H1 (cell line): ENCODE measurements around the gene KRT12. TPM values are rescaled to one million over a fixed set of nuclear protein-coding genes. Genes with fewer than 3 reads are reported as not detected.

ENCODE experiments used
- CBX5 ChIP-seq: fragments of 300-800, 300-1000 bp; sonication (generic); IDR thresholded peaks from 2 replicates; pipeline ENCODE4 v1.7.1; 2016; ENCODE audit warnings: antibody characterized with exemption, low read length, low read depth
- EGR1 ChIP-seq: IDR thresholded peaks from 2 replicates; pipeline ENCODE4 v1.6.1; 2011; ENCODE audit warnings: low read depth, low read length, borderline replicate concordance
- GABPA ChIP-seq: IDR thresholded peaks from 2 replicates; pipeline ENCODE4 v1.6.1; 2011; ENCODE audit warnings: mild to moderate bottlenecking, low read length, moderate library complexity, borderline replicate concordance; ENCODE audit not compliant: insufficient read depth
- HDAC6 ChIP-seq: IDR thresholded peaks from one replicate; pipeline ENCODE4 v1.7.1; 2012; ENCODE audit warnings: low read depth, mild to moderate bottlenecking, inconsistent platforms, low read length, moderate library complexity
- KDM5A ChIP-seq: fragments of 200-600 bp; IDR thresholded peaks from 2 replicates; pipeline ENCODE4 v1.7.1; 2012; ENCODE audit warnings: mild to moderate bottlenecking, low read length, inconsistent platforms, mixed read lengths
- PHF8 ChIP-seq: fragments of 200-600 bp; sonication (generic); conservative IDR thresholded peaks from 2 replicates; pipeline ENCODE4 v1.7.1; 2012; ENCODE audit warnings: low read depth, mild to moderate bottlenecking, inconsistent platforms, low read length, moderate library complexity
- RXRA ChIP-seq: IDR thresholded peaks from 2 replicates; pipeline ENCODE4 v1.6.1; 2011; ENCODE audit warnings: low read depth, mild to moderate bottlenecking, low read length, moderate library complexity; ENCODE audit not compliant: insufficient read depth
- SP2 ChIP-seq: IDR thresholded peaks from 2 replicates; pipeline ENCODE4 v1.6.1; 2012; ENCODE audit warnings: mild to moderate bottlenecking, low read length, inconsistent platforms
- TCF12 ChIP-seq: IDR thresholded peaks from 2 replicates; pipeline ENCODE4 v1.6.1; 2011; ENCODE audit warnings: low read depth, mild to moderate bottlenecking, low read length
- polyA plus RNA-seq, 7 experiments: library from polyadenylated mRNA; depleted of rRNA in 3 of 7; stranded (reverse) in 5 of 7; unstranded in 2 of 7; fragments of >200 nt in 5 of 7; fragments of 200-250 nt in 2 of 7; gene quantifications; 1 replicate in 5 of 7; 2 replicates in 1 of 7; 4 replicates in 1 of 7; pipeline versions ENCODE4 v1.2.1 to v1.2.3, GENCODE V29; 2011 to 2013; ENCODE audit warnings: missing spikeins in 2 of 7, mixed read lengths in 2 of 7
- total RNA-seq: library from RNA; stranded (reverse); fragmentation: NEBNext Ultra II Directional; extraction: Animal tissue kit (Norgen Biotek cat#: 25700); gene quantifications from 2 replicates; pipeline ENCODE4 v1.2.1, GENCODE V29; 2021

The KRT12 gene
- total and polyA plus RNA-seq, 2 of the 8 experiments (the other 6 are each of a cell fraction or from before 2014, with no cell fraction given), result not detected

- TF ChIP-seq RXRA (no peak), EGR1 (no peak), SP2 (no peak), TCF12 (no peak), CBX5 (no peak), KDM5A (no peak), HDAC6 (no peak), GABPA (no peak), PHF8 (no peak)
Measured at GRCh38 chr17:40824015-40824832, 42.8 kb downstream of the KRT12 start (continued).
